ENCODE data around the gene TRERF1.

DNA sequence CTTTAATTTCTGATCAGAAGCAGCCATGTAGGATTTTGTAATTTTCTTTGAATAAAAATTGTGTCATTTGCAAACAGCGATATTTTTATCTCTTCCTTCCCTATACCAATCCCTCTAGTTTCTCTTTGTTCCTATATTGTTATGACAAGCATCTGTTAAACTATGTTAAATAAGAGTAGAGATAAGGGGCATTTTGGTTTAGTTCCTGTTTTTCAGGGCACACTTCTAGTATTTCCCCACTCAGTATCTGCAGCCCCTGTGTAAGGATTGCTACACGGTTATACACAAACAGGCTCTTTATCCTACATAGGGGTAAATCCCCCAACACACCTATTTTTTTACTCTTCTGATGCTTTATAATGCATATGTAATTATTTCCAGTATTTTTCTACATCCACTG is 42.1 kb downstream of the TRERF1 start:
- TF ChIP-seq ARNTL (CRISPR knock-in tag; IDR thresholded peaks at IDR 0.05; ENCODE audit: borderline replicate concordance, low read depth), result no peak
- TF ChIP-seq BACH2 (CRISPR knock-in tag; IDR thresholded peaks at IDR 0.05; ENCODE audit: borderline replicate concordance), result no peak
- TF ChIP-seq ZFP3 (CRISPR knock-in tag; IDR thresholded peaks at IDR 0.05), result no peak
- TF ChIP-seq ESRRG (CRISPR knock-in tag; IDR thresholded peaks at IDR 0.05), result no peak
- no peak for TF ChIP-seq ZFP30 (CRISPR knock-in tag; IDR thresholded peaks at IDR 0.05)
- no peak for TF ChIP-seq SNAI2 (CRISPR knock-in tag; IDR thresholded peaks at IDR 0.05)
- no peak for TF ChIP-seq RARB (CRISPR knock-in tag; IDR thresholded peaks at IDR 0.05)
- TF ChIP-seq, protein P1, sequence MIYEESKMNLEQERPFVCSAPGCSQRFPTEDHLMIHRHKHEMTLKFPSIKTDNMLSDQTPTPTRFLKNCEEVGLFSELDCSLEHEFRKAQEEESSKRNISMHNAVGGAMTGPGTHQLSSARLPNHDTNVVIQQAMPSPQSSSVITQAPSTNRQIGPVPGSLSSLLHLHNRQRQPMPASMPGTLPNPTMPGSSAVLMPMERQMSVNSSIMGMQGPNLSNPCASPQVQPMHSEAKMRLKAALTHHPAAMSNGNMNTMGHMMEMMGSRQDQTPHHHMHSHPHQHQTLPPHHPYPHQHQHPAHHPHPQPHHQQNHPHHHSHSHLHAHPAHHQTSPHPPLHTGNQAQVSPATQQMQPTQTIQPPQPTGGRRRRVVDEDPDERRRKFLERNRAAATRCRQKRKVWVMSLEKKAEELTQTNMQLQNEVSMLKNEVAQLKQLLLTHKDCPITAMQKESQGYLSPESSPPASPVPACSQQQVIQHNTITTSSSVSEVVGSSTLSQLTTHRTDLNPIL (CRISPR knock-in tag; IDR thresholded peaks at IDR 0.05; ENCODE audit: low read depth), result no peak
- TF ChIP-seq, protein P2, sequence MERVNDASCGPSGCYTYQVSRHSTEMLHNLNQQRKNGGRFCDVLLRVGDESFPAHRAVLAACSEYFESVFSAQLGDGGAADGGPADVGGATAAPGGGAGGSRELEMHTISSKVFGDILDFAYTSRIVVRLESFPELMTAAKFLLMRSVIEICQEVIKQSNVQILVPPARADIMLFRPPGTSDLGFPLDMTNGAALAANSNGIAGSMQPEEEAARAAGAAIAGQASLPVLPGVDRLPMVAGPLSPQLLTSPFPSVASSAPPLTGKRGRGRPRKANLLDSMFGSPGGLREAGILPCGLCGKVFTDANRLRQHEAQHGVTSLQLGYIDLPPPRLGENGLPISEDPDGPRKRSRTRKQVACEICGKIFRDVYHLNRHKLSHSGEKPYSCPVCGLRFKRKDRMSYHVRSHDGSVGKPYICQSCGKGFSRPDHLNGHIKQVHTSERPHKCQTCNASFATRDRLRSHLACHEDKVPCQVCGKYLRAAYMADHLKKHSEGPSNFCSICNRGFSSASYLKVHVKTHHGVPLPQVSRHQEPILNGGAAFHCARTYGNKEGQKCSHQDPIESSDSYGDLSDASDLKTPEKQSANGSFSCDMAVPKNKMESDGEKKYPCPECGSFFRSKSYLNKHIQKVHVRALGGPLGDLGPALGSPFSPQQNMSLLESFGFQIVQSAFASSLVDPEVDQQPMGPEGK (CRISPR knock-in tag; IDR thresholded peaks at IDR 0.05; ENCODE audit: borderline replicate concordance), result no peak
- no peak for TF ChIP-seq ZNF70 (CRISPR knock-in tag; IDR thresholded peaks at IDR 0.05)
- TF ChIP-seq TCF4 (CRISPR knock-in tag; IDR thresholded peaks at IDR 0.05; ENCODE audit: borderline replicate concordance), result no peak
